Medulla oblongata (tissue), 1 donor: ENCODE measurements around the gene GPR26.
"Not testable (repeated sequence)": the region's sequence is repeated elsewhere in the genome, so short reads cannot be mapped to it uniquely, and the experiment has no call there.

Experiments used
- DNase-seq: peaks from one replicate; pipeline ENCODE4 v3.0.0-alpha.2; 2015; ENCODE audit errors: extremely low spot score

The GPR26 gene

GRCh38 chr10:123715546-123715945 lies 49.4 kb downstream of the GPR26 start:
- DNase-seq, result no peak

- no peak for DNase-seq
These were observed 51.2 kb downstream of the GPR26 start for GRCh38 chr10:123717336-123717735.

GRCh38 chr10:123718544-123719060 lies 52.4 kb downstream of the GPR26 start:
- no peak for DNase-seq

GRCh38 chr10:123720536-123720935 lies 54.4 kb downstream of the GPR26 start:
- DNase-seq, result no peak

GRCh38 chr10:123721441-123722049 lies 55.4 kb downstream of the GPR26 start:
- DNase-seq, result no peak

- DNase-seq, result no peak
These were observed 56.2 kb downstream of the GPR26 start for GRCh38 chr10:123722351-123722750.

GRCh38 chr10:123724747-123725146 lies 58.6 kb downstream of the GPR26 start:
- no peak for DNase-seq

GRCh38 chr10:123726381-123726780 lies 60.2 kb downstream of the GPR26 start:
- no peak for DNase-seq

GRCh38 chr10:123726836-123727235 lies 60.7 kb downstream of the GPR26 start:
- DNase-seq, result no peak

- DNase-seq, result no peak
These were observed 63.4 kb downstream of the GPR26 start for GRCh38 chr10:123729523-123729922.

GRCh38 chr10:123736917-123737316 lies 70.8 kb downstream of the GPR26 start:
- not testable (repeated sequence) for DNase-seq

- DNase-seq, result no peak
These were observed 75.0 kb downstream of the GPR26 start for GRCh38 chr10:123741146-123741545.

GRCh38 chr10:123741711-123742110 lies 75.6 kb downstream of the GPR26 start:
- no peak for DNase-seq

- no peak for DNase-seq
These were observed 76.7 kb downstream of the GPR26 start for GRCh38 chr10:123742751-123743440.

- no peak for DNase-seq
These were observed 77.5 kb downstream of the GPR26 start for GRCh38 chr10:123743441-123744223.

GRCh38 chr10:123744224-123744536 lies 78.0 kb downstream of the GPR26 start:
- no peak for DNase-seq
